Natural killer cell (primary cell): ENCODE data around the gene MX2. TPM values are rescaled to one million over a fixed set of nuclear protein-coding genes. Genes with fewer than 3 reads are reported as not detected.

Source experiments
- ATAC-seq, 3 donors: fragments of 150-1000 bp in 2 of 3; fragments of 200-7000 bp in 1 of 3; cut with Tn5 transposase; 1 replicate in 1 of 3; 2 replicates in 2 of 3; pipeline ENCODE4 v1.10.0; 2021; ENCODE audit warnings: mild to moderate bottlenecking in 2 of 3, moderate library complexity in 2 of 3
- DNase-seq, 2 donors: peaks; one replicate each; pipeline versions ENCODE4 v3.0.0 to v3.0.0-alpha.2; 2013 to 2021; ENCODE audit warnings: mixed read lengths in 1 of 2
- H3K27ac ChIP-seq: one replicate; pipeline ENCODE4 v1.5.1; 2013; ENCODE audit warnings: mild to moderate bottlenecking, low read length
- H3K27me3 ChIP-seq: one replicate; pipeline ENCODE4 v1.6.1; 2013; ENCODE audit warnings: low read length; ENCODE audit not compliant: control insufficient read depth, insufficient read depth
- H3K36me3 ChIP-seq: one replicate; pipeline ENCODE4 v1.6.1; 2013; ENCODE audit warnings: low read length; ENCODE audit not compliant: control insufficient read depth, insufficient read depth
- H3K4me1 ChIP-seq: one replicate; pipeline ENCODE4 v1.6.1; 2013; ENCODE audit warnings: low read length; ENCODE audit not compliant: control insufficient read depth, insufficient read depth
- H3K4me3 ChIP-seq: one replicate; pipeline ENCODE4 v1.5.1; 2013; ENCODE audit warnings: low read length
- H3K9me3 ChIP-seq: one replicate; pipeline ENCODE4 v1.6.1; 2013; ENCODE audit warnings: low read length; ENCODE audit not compliant: control insufficient read depth, insufficient read depth
- H3K27ac Mint-ChIP-seq, 2 donors: one replicate each; pipeline ENCODE4 v1.8.0; 2022; ENCODE audit warnings: mild to moderate bottlenecking in 2 of 2, mixed read lengths in 2 of 2, moderate library complexity in 1 of 2
- H3K27me3 Mint-ChIP-seq, 2 donors: one replicate each; pipeline ENCODE4 v1.8.0; 2022; ENCODE audit warnings: low read depth in 2 of 2, mixed read lengths in 2 of 2
- H3K36me3 Mint-ChIP-seq: one replicate; pipeline ENCODE4 v1.8.0; 2022; ENCODE audit warnings: mixed read lengths
- H3K4me1 Mint-ChIP-seq, 2 donors: one replicate each; pipeline ENCODE4 v1.8.0; 2022; ENCODE audit warnings: mixed read lengths in 2 of 2
- H3K4me3 Mint-ChIP-seq: one replicate; pipeline ENCODE4 v1.8.0; 2022; ENCODE audit warnings: mild to moderate bottlenecking, moderate library complexity, mixed read lengths
- H3K9me3 Mint-ChIP-seq, 2 donors: one replicate each; pipeline ENCODE4 v1.8.0; 2022; ENCODE audit warnings: mixed read lengths in 2 of 2
- WGBS: methylation state at CpG from one replicate; pipeline ENCODE4 v1.1.7; 2013; ENCODE audit warnings: missing lambda C conversion rate; ENCODE audit not compliant: insufficient coverage; 5-methylcytosine and 5-hydroxymethylcytosine counted together
- intact Hi-C: fragments of 100-400 bp; cut with micrococcal nuclease; formaldehyde crosslinking; loops from one replicate; pipeline ENCODE4 v1.14.2; 2022
- total RNA-seq, 4 donors: library from RNA; stranded (reverse); fragments of 120-200 nt in 1 of 4; gene quantifications; one replicate each; pipeline versions ENCODE4 v1.2.3 to v1.2.4, GENCODE V29; 2013 to 2022
- TF ChIP-seq, protein P1 (sequence below): fragments of 200-600 bp; IDR thresholded peaks from one replicate; pipeline ENCODE4 v1.8.0; 2022; ENCODE audit warnings: antibody characterized with exemption

Gene MX2
- total RNA-seq, 3 donors from 2014 or later (not counting 1 experiment from before 2014, with no cell fraction given), result 37.9 to 73.9 (median 42.6) TPM

DNA sequence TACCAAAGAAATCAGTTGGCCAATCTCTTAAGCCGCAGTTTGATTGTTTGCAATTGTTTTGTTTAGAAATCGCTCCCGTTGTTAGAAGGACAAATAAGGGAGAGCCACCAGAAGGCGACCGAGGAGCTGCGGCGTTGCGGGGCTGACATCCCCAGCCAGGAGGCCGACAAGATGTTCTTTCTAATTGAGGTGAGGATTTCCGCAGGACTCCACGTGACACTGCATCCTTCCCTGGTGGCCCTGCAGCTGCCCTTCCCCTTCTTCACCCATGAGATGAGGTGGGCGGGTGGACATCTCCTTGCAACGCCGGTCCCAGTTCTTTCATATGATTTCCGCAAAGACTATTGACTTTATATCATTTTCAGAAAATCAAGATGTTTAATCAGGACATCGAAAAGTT is 37.0 kb downstream of the MX2 start:
- DNase-seq (no peak), ATAC-seq (no peak)
- Mint-ChIP-seq H3K36me3 (peaks cover 22% of the 10 kb centered on the region), H3K27me3 (no peaks in the 10 kb centered on the region), H3K4me3 (no peak overlapping the region), H3K27ac (no peak overlapping the region), H3K4me1 (no peaks in the 10 kb centered on the region), H3K9me3 (no peaks in the 10 kb centered on the region)
- peaks cover 34% of the 10 kb centered on the region for H3K36me3 ChIP-seq
- TF ChIP-seq, protein P1, sequence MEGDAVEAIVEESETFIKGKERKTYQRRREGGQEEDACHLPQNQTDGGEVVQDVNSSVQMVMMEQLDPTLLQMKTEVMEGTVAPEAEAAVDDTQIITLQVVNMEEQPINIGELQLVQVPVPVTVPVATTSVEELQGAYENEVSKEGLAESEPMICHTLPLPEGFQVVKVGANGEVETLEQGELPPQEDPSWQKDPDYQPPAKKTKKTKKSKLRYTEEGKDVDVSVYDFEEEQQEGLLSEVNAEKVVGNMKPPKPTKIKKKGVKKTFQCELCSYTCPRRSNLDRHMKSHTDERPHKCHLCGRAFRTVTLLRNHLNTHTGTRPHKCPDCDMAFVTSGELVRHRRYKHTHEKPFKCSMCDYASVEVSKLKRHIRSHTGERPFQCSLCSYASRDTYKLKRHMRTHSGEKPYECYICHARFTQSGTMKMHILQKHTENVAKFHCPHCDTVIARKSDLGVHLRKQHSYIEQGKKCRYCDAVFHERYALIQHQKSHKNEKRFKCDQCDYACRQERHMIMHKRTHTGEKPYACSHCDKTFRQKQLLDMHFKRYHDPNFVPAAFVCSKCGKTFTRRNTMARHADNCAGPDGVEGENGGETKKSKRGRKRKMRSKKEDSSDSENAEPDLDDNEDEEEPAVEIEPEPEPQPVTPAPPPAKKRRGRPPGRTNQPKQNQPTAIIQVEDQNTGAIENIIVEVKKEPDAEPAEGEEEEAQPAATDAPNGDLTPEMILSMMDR, result no peak
- H3K9me3 ChIP-seq, result no peaks in the 10 kb centered on the region
- 97% methylated on average over 15 of the region's 16 CpGs for WGBS
- H3K27ac ChIP-seq, result no peak overlapping the region
- H3K4me1 ChIP-seq, result peaks cover 3% of the 10 kb centered on the region
- H3K4me3 ChIP-seq, result no peak overlapping the region
- no peaks in the 10 kb centered on the region for H3K27me3 ChIP-seq
- intact Hi-C loops, result no loop called here

DNA sequence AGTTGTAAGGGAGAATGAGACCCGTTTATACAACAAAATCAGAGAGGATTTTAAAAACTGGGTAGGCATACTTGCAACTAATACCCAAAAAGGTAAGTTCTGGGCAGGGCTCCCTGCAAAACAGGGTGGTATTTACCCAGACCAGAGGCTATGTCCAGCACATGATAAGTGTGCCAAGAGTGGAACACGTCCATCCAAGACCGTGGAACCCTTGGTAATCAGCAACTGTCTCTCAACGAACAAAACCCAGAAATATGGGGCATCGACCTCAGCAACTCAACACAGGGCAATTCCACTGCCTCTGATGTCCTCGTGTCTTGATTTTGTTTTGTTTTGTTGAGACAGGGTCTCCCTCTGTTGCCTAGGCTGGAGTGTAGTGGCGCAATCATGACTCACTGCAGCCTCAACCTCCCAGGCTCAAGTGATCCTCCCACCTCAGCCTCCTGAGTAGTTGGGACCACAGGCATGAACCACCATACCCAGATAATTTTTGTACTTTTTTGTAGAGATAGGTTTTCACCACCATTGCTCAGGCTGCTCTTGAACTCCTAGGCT is 37.5 kb downstream of the MX2 start:
- no peaks in the 10 kb centered on the region for H3K9me3 ChIP-seq
- no peak for DNase-seq
- WGBS, result 96% methylated on average over 7 of the region's 7 CpGs
- no peak overlapping the region for H3K4me3 ChIP-seq
- H3K27me3 ChIP-seq, result no peaks in the 10 kb centered on the region
- Mint-ChIP-seq H3K36me3 (peaks cover 22% of the 10 kb centered on the region), H3K27me3 (no peaks in the 10 kb centered on the region), H3K4me3 (no peak overlapping the region), H3K4me1 (no peaks in the 10 kb centered on the region), H3K9me3 (no peaks in the 10 kb centered on the region), H3K27ac (no peak overlapping the region)
- no peak for ATAC-seq
- TF ChIP-seq, protein P1, result no peak
- no peak overlapping the region for H3K27ac ChIP-seq
- H3K4me1 ChIP-seq, result peaks cover 3% of the 10 kb centered on the region
- intact Hi-C loops, result no loop called here
- peaks cover 34% of the 10 kb centered on the region for H3K36me3 ChIP-seq

DNA sequence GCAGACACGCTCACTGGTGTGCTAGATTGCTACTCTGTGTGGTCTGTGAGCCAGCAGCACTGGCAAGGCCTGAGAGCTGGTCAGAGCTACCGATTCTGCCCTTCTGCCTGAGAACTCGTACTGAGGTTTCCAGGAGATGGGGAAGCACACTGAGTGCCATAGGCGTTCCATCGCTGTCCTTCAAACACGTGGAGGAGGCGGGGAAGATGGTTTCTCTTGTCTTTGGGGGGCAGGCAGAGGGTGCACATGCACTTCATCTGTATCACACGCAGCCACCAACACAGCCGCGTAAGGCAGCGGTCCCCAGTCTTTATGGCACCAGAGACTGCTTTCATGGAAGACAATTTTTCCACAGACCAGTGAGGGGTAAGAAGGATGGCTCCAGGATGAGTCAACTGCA is 40.4 kb downstream of the MX2 start:
- peaks cover 22% of the 10 kb centered on the region for H3K36me3 Mint-ChIP-seq
- H3K4me3 Mint-ChIP-seq, result no peak overlapping the region
- no peak for DNase-seq
- TF ChIP-seq, protein P1, result no peak
- no peak overlapping the region for H3K27ac Mint-ChIP-seq
- intact Hi-C loops, result no loop called here
- no peaks in the 10 kb centered on the region for H3K27me3 Mint-ChIP-seq
- no peaks in the 10 kb centered on the region for H3K9me3 Mint-ChIP-seq
- no peak overlapping the region for H3K27ac ChIP-seq
- no peak for ATAC-seq
- H3K36me3 ChIP-seq, result peaks cover 38% of the 10 kb centered on the region
- no peak overlapping the region for H3K4me3 ChIP-seq
- no peaks in the 10 kb centered on the region for H3K9me3 ChIP-seq
- no peaks in the 10 kb centered on the region for H3K4me1 ChIP-seq
- H3K27me3 ChIP-seq, result no peaks in the 10 kb centered on the region
- WGBS, result 97% methylated on average over 11 of the region's 11 CpGs
- no peaks in the 10 kb centered on the region for H3K4me1 Mint-ChIP-seq

DNA sequence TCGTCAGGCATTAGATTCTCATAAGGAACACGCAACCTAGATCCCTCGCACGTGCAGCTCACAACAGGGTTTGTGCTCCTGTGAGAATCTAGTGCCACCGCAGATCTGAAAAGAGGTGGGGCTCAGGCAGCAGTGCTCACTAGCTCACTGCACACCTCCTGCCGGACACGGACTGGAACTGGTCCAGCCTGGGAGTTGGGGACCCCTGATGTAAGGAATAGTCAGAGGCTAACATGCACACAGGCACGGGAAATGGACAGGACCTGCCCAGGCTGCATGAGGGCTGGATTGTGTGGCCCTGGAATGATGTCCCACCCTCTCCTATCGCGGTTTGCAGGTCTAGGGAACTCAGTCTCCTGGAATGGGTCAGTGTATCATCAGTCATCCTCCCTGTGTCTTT is 41.0 kb downstream of the MX2 start:
- Mint-ChIP-seq H3K36me3 (peaks cover 22% of the 10 kb centered on the region), H3K4me3 (no peak overlapping the region), H3K27me3 (no peaks in the 10 kb centered on the region), H3K9me3 (no peaks in the 10 kb centered on the region), H3K27ac (no peak overlapping the region), H3K4me1 (no peaks in the 10 kb centered on the region)
- TF ChIP-seq, protein P1, result no peak
- DNase-seq (no peak), ATAC-seq (no peak)
- 95% methylated on average over 10 of the region's 10 CpGs for WGBS
- Histone ChIP-seq H3K4me3 (no peak overlapping the region), H3K27me3 (no peaks in the 10 kb centered on the region), H3K27ac (no peak overlapping the region), H3K4me1 (no peaks in the 10 kb centered on the region), H3K36me3 (peaks cover 39% of the 10 kb centered on the region), H3K9me3 (no peaks in the 10 kb centered on the region)
- intact Hi-C loops, result no loop called here
